ENCODE measurements around the gene TBK1.

The TBK1 gene

GRCh38 chr12:64491718-64492117, 39.8 kb downstream of the TBK1 start:
- in situ Hi-C loops (cut with HindIII; ENCODE audit: low sequenced_read_pairs) = no loop called here
- no peak for TF ChIP-seq CTCF (IDR thresholded peaks at IDR 0.05; ENCODE audit: low read depth, low read length)
- DNase-seq (ENCODE audit: low read depth, low spot score) = no peak
- H3K4me3 ChIP-seq (ENCODE audit: low read depth, low read length) = no peak overlapping the region

- DNase-seq (ENCODE audit: low read depth, low spot score) = no peak
- no peak for TF ChIP-seq CTCF (IDR thresholded peaks at IDR 0.05; ENCODE audit: low read depth, low read length)
- no peak overlapping the region for H3K4me3 ChIP-seq (ENCODE audit: low read depth, low read length)
- in situ Hi-C loops (cut with HindIII; ENCODE audit: low sequenced_read_pairs) = no loop called here
Observed at GRCh38 chr12:64493513-64493912, 41.6 kb downstream of the TBK1 start.

GRCh38 chr12:64494998-64495729, 43.2 kb downstream of the TBK1 start:
- no peak for TF ChIP-seq CTCF (IDR thresholded peaks at IDR 0.05; ENCODE audit: low read depth, low read length)
- H3K4me3 ChIP-seq (ENCODE audit: low read depth, low read length) = no peak overlapping the region
- in situ Hi-C loops (cut with HindIII; ENCODE audit: low sequenced_read_pairs) = no loop called here
- no peak for DNase-seq (ENCODE audit: low read depth, low spot score)

GRCh38 chr12:64496839-64497400, 45.0 kb downstream of the TBK1 start:
- H3K4me3 ChIP-seq (ENCODE audit: low read depth, low read length) = no peak overlapping the region
- no peak for DNase-seq (ENCODE audit: low read depth, low spot score)
- in situ Hi-C loops (cut with HindIII; ENCODE audit: low sequenced_read_pairs) = no loop called here
- no peak for TF ChIP-seq CTCF (IDR thresholded peaks at IDR 0.05; ENCODE audit: low read depth, low read length)

GRCh38 chr12:64497484-64497883, 45.6 kb downstream of the TBK1 start:
- no peak for DNase-seq (ENCODE audit: low read depth, low spot score)
- TF ChIP-seq CTCF (IDR thresholded peaks at IDR 0.05; ENCODE audit: low read depth, low read length) = no peak
- no peak overlapping the region for H3K4me3 ChIP-seq (ENCODE audit: low read depth, low read length)
- in situ Hi-C loops (cut with HindIII; ENCODE audit: low sequenced_read_pairs) = no loop called here

GRCh38 chr12:64497903-64498302, 46.0 kb downstream of the TBK1 start:
- TF ChIP-seq CTCF (IDR thresholded peaks at IDR 0.05; ENCODE audit: low read depth, low read length) = no peak
- DNase-seq (ENCODE audit: low read depth, low spot score) = no peak
- in situ Hi-C loops (cut with HindIII; ENCODE audit: low sequenced_read_pairs) = no loop called here
- H3K4me3 ChIP-seq (ENCODE audit: low read depth, low read length) = no peak overlapping the region
